Thymus (tissue), 11 donors: ENCODE data around the gene ENO3. TPM values are rescaled to one million over a fixed set of nuclear protein-coding genes. Genes with fewer than 3 reads are reported as not detected.

Source experiments
- DNase-seq, 9 donors: peaks; one replicate each; pipeline ENCODE4 v3.0.0-alpha.2; 2013; ENCODE audit warnings: low spot score in 9 of 9, low read depth in 6 of 9, missing footprints in 1 of 9
- H3K27ac ChIP-seq, 2 donors: one replicate each; pipeline ENCODE4 v1.5.1; 2013; ENCODE audit warnings: control low read depth in 1 of 2, low read depth in 1 of 2, low read length in 1 of 2, mild to moderate bottlenecking in 1 of 2, moderate library complexity in 1 of 2
- H3K27me3 ChIP-seq, 2 donors: one replicate each; pipeline ENCODE4 v1.5.1; 2013; ENCODE audit warnings: low read length in 1 of 2; ENCODE audit not compliant: control insufficient read depth in 2 of 2, insufficient read depth in 1 of 2
- H3K36me3 ChIP-seq, 2 donors: one replicate each; pipeline ENCODE4 v1.5.1; 2013; ENCODE audit warnings: low read length in 1 of 2, mild to moderate bottlenecking in 1 of 2, moderate library complexity in 1 of 2; ENCODE audit not compliant: control insufficient read depth in 2 of 2, insufficient read depth in 2 of 2
- H3K4me1 ChIP-seq, 2 donors: one replicate each; pipeline ENCODE4 v1.5.1; 2013; ENCODE audit warnings: low read length in 2 of 2; ENCODE audit not compliant: control insufficient read depth in 2 of 2, insufficient read depth in 2 of 2
- H3K4me3 ChIP-seq, 2 donors: one replicate each; pipeline ENCODE4 v1.5.1; 2013; ENCODE audit warnings: low read length in 2 of 2, control low read depth in 1 of 2, mild to moderate bottlenecking in 1 of 2
- H3K9me3 ChIP-seq, 2 donors: one replicate each; pipeline ENCODE4 v1.5.1; 2013; ENCODE audit warnings: low read length in 1 of 2, mild to moderate bottlenecking in 1 of 2; ENCODE audit not compliant: control insufficient read depth in 2 of 2, insufficient read depth in 1 of 2
- WGBS: extraction: QIAGEN DNeasy Blood & Tissue Kit; methylation state at CpG from one replicate; pipeline ENCODE4 v1.1.7; 2013; 5-methylcytosine and 5-hydroxymethylcytosine counted together
- polyA plus RNA-seq: library from polyadenylated mRNA; stranded (reverse); fragments of 200-250 nt; gene quantifications from one replicate; pipeline ENCODE4 v1.2.3, GENCODE V29; 2013
- total RNA-seq: library from RNA; stranded (reverse); fragments of 120-200 nt; gene quantifications from one replicate; pipeline ENCODE4 v1.2.4, GENCODE V29; 2013
- donor health status: healthy.

Gene ENO3
- total and polyA plus RNA-seq, 2 donors = 12.4 to 25.7 TPM

DNA sequence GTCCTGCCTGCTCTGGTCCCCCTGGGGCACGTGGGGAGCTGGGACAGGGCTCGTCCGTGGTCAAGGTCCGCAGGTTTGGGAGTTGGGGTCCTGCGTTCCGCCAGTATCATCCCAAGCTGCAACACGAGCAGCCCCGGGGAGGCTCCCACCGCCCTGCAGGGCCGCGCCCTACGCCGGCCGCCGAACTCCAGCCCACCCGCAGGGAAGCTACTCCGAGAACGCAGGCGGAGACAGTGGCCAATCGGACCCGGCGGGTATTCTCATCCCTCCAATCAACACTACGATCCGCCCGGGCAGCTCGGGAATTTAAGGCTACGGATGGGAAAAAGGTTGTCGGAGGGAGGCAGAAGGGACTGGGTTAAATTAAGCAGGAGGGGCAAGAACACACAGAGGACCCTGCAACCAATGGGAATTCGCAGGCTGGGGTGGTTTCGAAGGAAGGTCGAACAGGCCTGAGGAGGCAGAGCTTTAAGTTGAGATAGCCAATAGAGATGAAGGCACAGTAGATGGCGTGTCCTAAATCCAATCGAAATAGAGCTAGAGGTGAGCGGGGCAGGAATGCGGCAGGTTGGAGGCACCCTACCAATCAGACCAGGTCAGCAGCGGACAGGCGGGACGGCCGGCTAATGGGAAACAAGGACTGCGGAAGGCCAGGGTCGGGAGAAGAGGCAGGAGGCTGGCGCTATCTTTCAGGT lies 16.1 kb downstream of the ENO3 start:
- H3K27ac ChIP-seq = peak overlapping the region; percentile 85 to 97
- under 1% methylated on average over 42 of the region's 42 CpGs for WGBS

GRCh38 chr17:4967539-4968485 lies 16.9 kb downstream of the ENO3 start, which contains the start of gene SPAG7:
SPAG7 (minus strand) TSS chr17:4967817; CDS start chr17:4967804, 13 bp downstream.
- H3K27me3 ChIP-seq = no peaks in the 10 kb centered on the region
- peaks cover 0 to 5% of the 10 kb centered on the region in 2 donors for H3K9me3 ChIP-seq
- H3K36me3 ChIP-seq = peaks cover 18 to 39% of the 10 kb centered on the region in 2 donors
- peak; percentile 92 to 98 (median 96) for DNase-seq
- peak within 1 kb of the TSS; percentile 66 to 92 for H3K4me3 ChIP-seq
- H3K27ac ChIP-seq = peak within 1 kb of the TSS; percentile 87 to 97
- WGBS = 1% methylated on average over 66 of the region's 66 CpGs
- peaks cover 11 to 33% of the 10 kb centered on the region in 2 donors for H3K4me1 ChIP-seq

More for the DNA sequence above, 16.1 kb downstream of the ENO3 start:
- Histone ChIP-seq H3K4me1 (peaks cover 11 to 33% of the 10 kb centered on the region in 2 donors), H3K4me3 (peak overlapping the region; percentile 66 to 92), H3K36me3 (peaks cover 10 to 31% of the 10 kb centered on the region in 2 donors), H3K9me3 (peaks cover 0 to 5% of the 10 kb centered on the region in 2 donors), H3K27me3 (no peaks in the 10 kb centered on the region)
- peak; percentile 86 to 98 (median 94) for DNase-seq

GRCh38 chr17:4968486-4969046 lies 17.6 kb downstream of the ENO3 start:
- Histone ChIP-seq H3K4me3 (peak overlapping the region; percentile 66 to 92), H3K9me3 (peaks cover 0 to 5% of the 10 kb centered on the region in 2 donors), H3K27ac (peak overlapping the region; percentile 87 to 97), H3K36me3 (peaks cover 22 to 43% of the 10 kb centered on the region in 2 donors), H3K4me1 (peaks cover 11 to 33% of the 10 kb centered on the region in 2 donors), H3K27me3 (no peaks in the 10 kb centered on the region)
- WGBS = 63% methylated on average over 23 of the region's 23 CpGs
- no peak for DNase-seq

DNA sequence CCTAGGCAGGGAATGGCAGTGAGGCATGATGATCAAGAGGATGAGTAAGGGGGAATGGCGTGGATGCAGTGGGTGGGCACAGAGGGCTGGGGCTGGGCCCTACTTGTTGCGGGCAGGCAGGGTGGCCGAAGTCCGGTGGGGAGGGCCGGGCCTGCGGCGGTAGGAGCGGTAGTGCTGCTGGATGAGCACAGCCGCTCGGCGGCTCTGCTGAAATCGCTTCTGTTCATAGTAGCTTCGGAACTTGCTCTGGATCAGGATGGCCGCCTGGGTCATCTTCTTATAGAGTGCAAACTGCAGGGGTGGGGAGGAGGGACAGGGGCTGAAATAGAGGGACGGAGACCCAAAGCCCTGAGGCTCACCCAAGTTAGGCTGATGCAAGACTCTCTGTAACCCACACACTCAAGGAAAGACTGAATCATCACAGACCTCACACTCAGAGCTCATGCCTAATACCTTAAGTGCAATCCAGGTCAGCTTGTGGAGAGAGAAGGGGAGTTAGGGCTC lies 18.2 kb downstream of the ENO3 start:
- no peak for DNase-seq
- Histone ChIP-seq H3K27ac (peak overlapping the region; percentile 47 to 97), H3K27me3 (no peaks in the 10 kb centered on the region), H3K4me1 (peaks cover 11 to 33% of the 10 kb centered on the region in 2 donors), H3K9me3 (peaks cover 0 to 5% of the 10 kb centered on the region in 2 donors), H3K4me3 (peak overlapping the region in 1 of 2 donors; percentile 92), H3K36me3 (peaks cover 27 to 48% of the 10 kb centered on the region in 2 donors)
- WGBS = 98% methylated on average over 15 of the region's 15 CpGs

- Histone ChIP-seq H3K36me3 (peaks cover 31 to 51% of the 10 kb centered on the region in 2 donors), H3K9me3 (peaks cover 0 to 5% of the 10 kb centered on the region in 2 donors), H3K4me3 (no peak overlapping the region), H3K27me3 (no peaks in the 10 kb centered on the region), H3K4me1 (peaks cover 11 to 35% of the 10 kb centered on the region in 2 donors), H3K27ac (peak overlapping the region in 1 of 2 donors; percentile 17)
- WGBS = 96% methylated on average over 16 of the region's 16 CpGs
- no peak for DNase-seq
Measured at GRCh38 chr17:4969551-4970173, 18.7 kb downstream of the ENO3 start.

- Histone ChIP-seq H3K4me1 (peaks cover 11 to 41% of the 10 kb centered on the region in 2 donors), H3K36me3 (peaks cover 31 to 55% of the 10 kb centered on the region in 2 donors)
Measured at GRCh38 chr17:4970273-4970672, 19.4 kb downstream of the ENO3 start.

DNA sequence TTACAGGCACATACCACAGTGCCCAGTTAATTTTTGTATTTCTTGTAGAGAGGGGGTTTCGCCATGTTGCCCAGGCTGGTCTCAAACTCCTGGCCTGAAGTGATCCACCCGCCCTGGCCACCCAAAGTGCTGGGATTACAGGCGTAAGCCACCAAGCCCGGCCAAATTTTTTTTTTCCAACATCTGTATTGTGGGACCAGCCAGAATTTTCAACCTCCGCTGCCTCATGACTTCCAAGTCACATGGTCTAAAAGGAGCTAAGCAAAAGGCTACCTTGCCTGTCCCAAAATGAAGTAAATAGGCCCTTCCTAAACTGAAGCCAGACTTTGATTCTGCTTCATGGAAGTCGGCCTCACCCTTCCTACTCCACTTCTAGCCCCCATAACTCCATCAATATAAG lies 20.9 kb downstream of the ENO3 start:
- peaks cover 6 to 40% of the 10 kb centered on the region in 2 donors for H3K4me1 ChIP-seq
- H3K4me3 ChIP-seq = no peak overlapping the region
- H3K27me3 ChIP-seq = no peaks in the 10 kb centered on the region
- peaks cover 0 to 5% of the 10 kb centered on the region in 2 donors for H3K9me3 ChIP-seq
- no peak for DNase-seq
- H3K36me3 ChIP-seq = peaks cover 33 to 57% of the 10 kb centered on the region in 2 donors
- 97% methylated on average over 6 of the region's 6 CpGs for WGBS
- no peak overlapping the region for H3K27ac ChIP-seq

More at GRCh38 chr17:4970273-4970672, 19.4 kb downstream of the ENO3 start:
- Histone ChIP-seq H3K27me3 (no peaks in the 10 kb centered on the region), H3K9me3 (peaks cover 0 to 5% of the 10 kb centered on the region in 2 donors), H3K4me3 (no peak overlapping the region), H3K27ac (no peak overlapping the region)
- WGBS = 97% methylated on average over 8 of the region's 8 CpGs
- no peak for DNase-seq

DNA sequence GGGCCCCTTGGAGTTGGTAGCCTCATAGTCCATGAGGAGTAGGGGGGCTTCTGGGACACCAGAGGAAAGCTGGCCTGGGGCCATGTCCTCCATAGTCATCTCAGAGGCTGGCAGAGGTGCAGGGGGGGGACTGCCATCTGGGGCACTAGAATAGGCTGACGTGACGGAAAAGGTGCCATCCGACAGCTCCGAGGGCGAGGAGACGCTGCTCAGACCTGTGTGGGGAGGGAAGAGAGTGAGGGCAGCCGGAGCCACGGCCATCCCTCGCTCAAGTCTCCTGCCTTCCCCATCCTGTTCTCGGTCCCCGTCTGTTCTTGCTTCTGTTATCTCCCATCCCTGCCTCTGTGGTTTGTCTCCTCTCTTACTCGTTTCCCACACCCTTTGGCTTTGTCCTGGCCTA lies 21.4 kb downstream of the ENO3 start:
- H3K27ac ChIP-seq = no peak overlapping the region
- no peak for DNase-seq
- H3K4me3 ChIP-seq = no peak overlapping the region
- H3K4me1 ChIP-seq = peaks cover 6 to 40% of the 10 kb centered on the region in 2 donors
- no peaks in the 10 kb centered on the region for H3K27me3 ChIP-seq
- peaks cover 0 to 5% of the 10 kb centered on the region in 2 donors for H3K9me3 ChIP-seq
- peaks cover 38 to 62% of the 10 kb centered on the region in 2 donors for H3K36me3 ChIP-seq
- 97% methylated on average over 12 of the region's 12 CpGs for WGBS
